Lower lobe of right lung (tissue), 2 donors: ENCODE results near the gene RAD17. TPM values are rescaled to one million over a fixed set of nuclear protein-coding genes. Genes with fewer than 3 reads are reported as not detected.

ENCODE experiments used
- ATAC-seq, 2 donors: fragments of 200-7000 bp; cut with Tn5 transposase; one replicate each; pipeline ENCODE4 v1.9.1; 2020 to 2022; ENCODE audit warnings: mild to moderate bottlenecking in 2 of 2, moderate library complexity in 2 of 2
- DNase-seq: peaks from one replicate; pipeline ENCODE4 v3.0.0-alpha.2; 2020
- H3K27ac ChIP-seq: fragments of 200-600 bp; one replicate; pipeline ENCODE4 v1.8.0; 2022
- H3K27me3 ChIP-seq: fragments of 200-600 bp; one replicate; pipeline ENCODE4 v1.8.0; 2022; ENCODE audit warnings: low read depth
- H3K36me3 ChIP-seq: fragments of 200-600 bp; one replicate; pipeline ENCODE4 v1.8.0; 2022; ENCODE audit warnings: mild to moderate bottlenecking
- H3K4me1 ChIP-seq: fragments of 200-600 bp; one replicate; pipeline ENCODE4 v1.8.0; 2022
- H3K4me3 ChIP-seq: fragments of 200-600 bp; one replicate; pipeline ENCODE4 v1.8.0; 2022; ENCODE audit warnings: mild to moderate bottlenecking
- H3K9me3 ChIP-seq: fragments of 200-600 bp; one replicate; pipeline ENCODE4 v1.8.0; 2022
- CTCF ChIP-seq: fragments of 200-600 bp; IDR thresholded peaks from one replicate; pipeline ENCODE4 v1.8.0; 2022; ENCODE audit warnings: antibody characterized with exemption, mild to moderate bottlenecking
- intact Hi-C: fragments of 100-400 bp; cut with DNase I; formaldehyde crosslinking; loops from one replicate; pipeline ENCODE4 v1.11.0; 2022
- total RNA-seq: library from RNA; stranded (reverse); fragmentation: NEBNext Ultra II Directional; extraction: Animal tissue kit (Norgen Biotek cat#: 25700); gene quantifications from one replicate; pipeline ENCODE4 v1.2.1, GENCODE V29; 2021
- donor health status: DM: no; HTN: yes; CAD: no; lungs with severe emphysema.

The RAD17 gene
- total RNA-seq, 1 donor from 2014 or later, result 19.5 TPM

- TF ChIP-seq CTCF, result no peak
- intact Hi-C loops, result no loop called here
- no peak overlapping the region for H3K27ac ChIP-seq
- H3K4me1 ChIP-seq, result no peaks in the 10 kb centered on the region
- no peak for ATAC-seq
- no peaks in the 10 kb centered on the region for H3K27me3 ChIP-seq
- no peak for DNase-seq
- H3K36me3 ChIP-seq, result no peaks in the 10 kb centered on the region
- H3K9me3 ChIP-seq, result no peaks in the 10 kb centered on the region
- no peak overlapping the region for H3K4me3 ChIP-seq
These were observed 92.6 kb downstream of the RAD17 start for GRCh38 chr5:69462170-69462569.

Other genes starting within 250 kb of the RAD17 start
- gene CCNB1, start 202.7 kb upstream of the RAD17 start, total RNA-seq, result 4.4 TPM
- 2.9 TPM for gene CENPH, start 180.2 kb upstream of the RAD17 start, total RNA-seq
- gene CDK7, start 134.9 kb upstream of the RAD17 start, total RNA-seq, result 29.6 TPM
- gene CCDC125, start 37.0 kb upstream of the RAD17 start, total RNA-seq, result 13.0 TPM
- gene AK6, start 298 bp upstream of the RAD17 start, total RNA-seq, result 29.1 TPM
- 35.7 TPM for gene TAF9, start 298 bp upstream of the RAD17 start, total RNA-seq
- 26.2 TPM for gene MARVELD2, start 45.3 kb downstream of the RAD17 start, total RNA-seq
- gene OCLN, start 123.0 kb downstream of the RAD17 start, total RNA-seq, result 121 TPM
- gene GTF2H2C, start 190.4 kb downstream of the RAD17 start, total RNA-seq, result 44.1 TPM